Esophagus squamous epithelium (tissue), 4 donors: ENCODE measurements around the gene MRAS.

Experiments used
- CTCF ChIP-seq, 6 experiments: fragments of 450-650 bp in 4 of 6; fragments of 200-600 bp in 2 of 6; sonication (generic) in 2 of 6; IDR thresholded peaks; one replicate each; pipeline ENCODE4 v1.5.1; 2016 to 2019; ENCODE audit warnings: antibody characterized with exemption in 6 of 6, mild to moderate bottlenecking in 4 of 6, moderate library complexity in 4 of 6
- POLR2A ChIP-seq, 4 donors: fragments of 450-650 bp; IDR thresholded peaks; one replicate each; pipeline ENCODE4 v1.6.1; 2017; ENCODE audit warnings: antibody characterized with exemption in 4 of 4, mild to moderate bottlenecking in 4 of 4, moderate library complexity in 3 of 4

- TF ChIP-seq CTCF (IDR thresholded peaks at IDR 0.05) (no peak), POLR2A (IDR thresholded peaks at IDR 0.05) (no peak)
Measured at GRCh38 chr3:138328341-138328740, 20.0 kb upstream of the MRAS start.
